Kidney (tissue), 14 donors: Measurements from ENCODE around the gene PDGFD. TPM values are rescaled to one million over a fixed set of nuclear protein-coding genes. Genes with fewer than 3 reads are reported as not detected.

Experiments used
- DNase-seq, 5 donors: peaks; one replicate each; pipeline ENCODE4 v3.0.0-alpha.2; 2013 to 2020
- FAIRE-seq: peaks from 2 replicates; lab custom pipeline; 2012; peaks lifted over from hg19 to GRCh38; lab: Jason Lieb, UNC
- H3K27ac ChIP-seq, 2 donors: one replicate each; pipeline ENCODE4 v1.7.0; 2013; ENCODE audit warnings: low read depth in 2 of 2, low read length in 2 of 2, inconsistent platforms in 1 of 2
- H3K27me3 ChIP-seq: one replicate; pipeline ENCODE4 v1.7.1; 2013; ENCODE audit warnings: low read length, inconsistent platforms; ENCODE audit not compliant: control insufficient read depth, insufficient read depth
- H3K36me3 ChIP-seq, 3 donors: one replicate each; pipeline versions ENCODE4 v1.7.0 to v1.7.1; 2013; ENCODE audit warnings: low read length in 3 of 3, control low read depth in 1 of 3, inconsistent platforms in 1 of 3; ENCODE audit not compliant: insufficient read depth in 3 of 3, control insufficient read depth in 2 of 3
- H3K4me1 ChIP-seq, 3 donors: one replicate each; pipeline versions ENCODE4 v1.7.0 to v1.7.1; 2013; ENCODE audit warnings: low read length in 3 of 3, inconsistent platforms in 1 of 3, low read depth in 1 of 3; ENCODE audit not compliant: control insufficient read depth in 2 of 3, insufficient read depth in 2 of 3
- H3K4me3 ChIP-seq, 3 donors: one replicate each; pipeline versions ENCODE4 v1.7.0 to v1.8.1; 2013; ENCODE audit warnings: low read length in 3 of 3, control low read depth in 1 of 3, inconsistent platforms in 1 of 3
- H3K9ac ChIP-seq, 3 donors: one replicate each; pipeline versions ENCODE4 v1.7.0 to v1.7.1; 2013; ENCODE audit warnings: low read length in 3 of 3, control low read depth in 1 of 3, inconsistent platforms in 1 of 3
- H3K9me3 ChIP-seq, 3 donors: one replicate each; pipeline versions ENCODE4 v1.7.0 to v1.7.1; 2013; ENCODE audit warnings: low read length in 3 of 3, control low read depth in 1 of 3, inconsistent platforms in 1 of 3; ENCODE audit not compliant: control insufficient read depth in 2 of 3, insufficient read depth in 1 of 3
- CTCF ChIP-seq: IDR thresholded peaks from 3 replicates; pipeline ENCODE4 v1.5.1; 2012; ENCODE audit warnings: mild to moderate bottlenecking, moderate library complexity, borderline replicate concordance; ENCODE audit not compliant: insufficient read depth; ENCODE audit errors: extremely low read depth
- intact Hi-C: fragments of 100-400 bp; cut with DNase I; formaldehyde crosslinking; loops from one replicate; pipeline ENCODE4 v1.11.1; 2022
- polyA plus RNA-seq: library from polyadenylated mRNA; stranded (reverse); fragments of 350-450 nt; fragmentation: Illumina TruSeq; extraction: RNeasy Lipid Tissue Mini Kit (QIAGEN cat#74804); gene quantifications from one replicate; pipeline ENCODE4 v1.2.3, GENCODE V29; 2014; ENCODE audit warnings: low read depth, low replicate concordance; ENCODE audit not compliant: insufficient read depth
- total RNA-seq: library from RNA; stranded (reverse); fragmentation: NEBNext Ultra II Directional; extraction: Animal tissue kit (Norgen Biotek cat#: 25700); gene quantifications from one replicate; pipeline ENCODE4 v1.2.1, GENCODE V29; 2021
- donor health status: control.
- donor health status: control.
- donor health status: control.
- donor health status: control.
- donor health status: control.
- donor health status: DM: yes; HTN: yes; CAD: no.
- donor health status: Normal renal cell carcinoma (clear cell type).

Gene PDGFD
- total and polyA plus RNA-seq, 2 donors from 2014 or later, result 5.3 to 12.2 TPM

GRCh38 chr11:104127828-104128227 is 36.1 kb downstream of the PDGFD start:
- no peak for DNase-seq
- H3K4me3 ChIP-seq, result no peak overlapping the region
- H3K4me1 ChIP-seq, result no peaks in the 10 kb centered on the region
- no peak overlapping the region for H3K9ac ChIP-seq
- intact Hi-C loops, result no loop called here
- no peak for TF ChIP-seq CTCF
- H3K36me3 ChIP-seq, result no peaks in the 10 kb centered on the region
- H3K27ac ChIP-seq, result no peak overlapping the region
- no peak for FAIRE-seq
- H3K9me3 ChIP-seq, result peaks cover 0 to 3% (median 0%) of the 10 kb centered on the region in 3 donors
- no peaks in the 10 kb centered on the region for H3K27me3 ChIP-seq

- Histone ChIP-seq H3K36me3 (no peaks in the 10 kb centered on the region), H3K9me3 (no peaks in the 10 kb centered on the region), H3K4me1 (no peaks in the 10 kb centered on the region), H3K9ac (no peak overlapping the region), H3K27ac (no peak overlapping the region), H3K27me3 (no peaks in the 10 kb centered on the region), H3K4me3 (no peak overlapping the region)
- FAIRE-seq, result no peak
- DNase-seq, result no peak
- no peak for TF ChIP-seq CTCF
- intact Hi-C loops, result no loop called here
Observed at GRCh38 chr11:104126464-104126863, 37.5 kb downstream of the PDGFD start.

DNA sequence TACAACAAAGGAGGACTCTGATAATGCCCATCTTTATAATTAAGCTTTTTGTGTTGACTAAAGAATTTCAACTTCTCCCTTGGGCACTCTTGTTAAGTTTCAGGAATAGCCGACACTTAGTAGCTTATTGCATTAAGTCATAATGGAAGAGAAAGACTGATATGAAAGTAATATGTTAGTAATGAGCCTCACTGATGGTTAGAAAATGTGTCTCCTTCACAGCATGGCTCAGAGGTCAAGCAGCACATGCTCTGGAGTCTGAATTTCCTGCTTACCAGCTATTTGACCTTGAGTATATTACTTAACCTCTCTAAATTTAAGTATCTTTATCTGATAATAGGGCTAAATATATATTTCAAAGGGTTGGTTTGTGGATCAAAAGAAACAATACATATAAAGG is 39.0 kb downstream of the PDGFD start:
- no peaks in the 10 kb centered on the region for H3K9me3 ChIP-seq
- no peak overlapping the region for H3K9ac ChIP-seq
- FAIRE-seq, result no peak
- intact Hi-C loops, result no loop called here
- H3K27me3 ChIP-seq, result no peaks in the 10 kb centered on the region
- DNase-seq, result no peak
- H3K36me3 ChIP-seq, result no peaks in the 10 kb centered on the region
- TF ChIP-seq CTCF, result no peak
- no peaks in the 10 kb centered on the region for H3K4me1 ChIP-seq
- no peak overlapping the region for H3K4me3 ChIP-seq
- no peak overlapping the region for H3K27ac ChIP-seq

- no peak overlapping the region for H3K9ac ChIP-seq
- H3K27ac ChIP-seq, result no peak overlapping the region
- no peaks in the 10 kb centered on the region for H3K36me3 ChIP-seq
- H3K27me3 ChIP-seq, result no peaks in the 10 kb centered on the region
- FAIRE-seq (no peak), DNase-seq (no peak)
- no peak for TF ChIP-seq CTCF
- H3K4me1 ChIP-seq, result no peaks in the 10 kb centered on the region
- no peak overlapping the region for H3K4me3 ChIP-seq
- no peaks in the 10 kb centered on the region for H3K9me3 ChIP-seq
- intact Hi-C loops, result no loop called here
Observed at GRCh38 chr11:104122836-104123235, 41.1 kb downstream of the PDGFD start.
